HEK293 (cell line): ENCODE results near the gene PERM1.

Experiments
- FEZF1 ChIP-seq: fragments of 450-650 bp; formaldehyde crosslinking; IDR thresholded peaks from 2 replicates; pipeline ENCODE4 v1.5.1; 2016; ENCODE audit warnings: missing biosample characterization, missing genetic modification characterization
- GFI1B ChIP-seq: fragments of 450-650 bp; formaldehyde crosslinking; IDR thresholded peaks from 2 replicates; pipeline ENCODE4 v1.5.1; 2016; ENCODE audit warnings: missing biosample characterization, missing genetic modification characterization
- GLIS1 ChIP-seq: fragments of 450-650 bp; formaldehyde crosslinking; IDR thresholded peaks from 2 replicates; pipeline ENCODE4 v1.5.1; 2016; ENCODE audit warnings: missing biosample characterization, missing genetic modification characterization
- KLF9 ChIP-seq: fragments of 450-650 bp; formaldehyde crosslinking; IDR thresholded peaks from 2 replicates; pipeline ENCODE4 v1.5.1; 2016; ENCODE audit warnings: missing biosample characterization, missing genetic modification characterization, low read depth
- PATZ1 ChIP-seq: fragments of 450-650 bp; formaldehyde crosslinking; IDR thresholded peaks from 2 replicates; pipeline ENCODE4 v1.5.1; 2016; ENCODE audit warnings: missing biosample characterization, missing genetic modification characterization
- PBX3 ChIP-seq: sonication (generic); formaldehyde crosslinking; IDR thresholded peaks from 2 replicates; pipeline ENCODE4 v1.8.1; 2022; ENCODE audit warnings: mild to moderate bottlenecking, moderate library complexity, missing genetic modification reagents
- SCRT2 ChIP-seq: fragments of 450-650 bp; formaldehyde crosslinking; IDR thresholded peaks from 2 replicates; pipeline ENCODE4 v1.5.1; 2016; ENCODE audit warnings: missing biosample characterization, missing genetic modification characterization
- TCF7L2 ChIP-seq: IDR thresholded peaks from 2 replicates; pipeline ENCODE4 v1.6.1; 2011; ENCODE audit warnings: low read depth, mild to moderate bottlenecking, inconsistent platforms, low read length, moderate library complexity, borderline replicate concordance
- WT1 ChIP-seq: fragments of 450-650 bp; formaldehyde crosslinking; IDR thresholded peaks from 2 replicates; pipeline ENCODE4 v1.5.1; 2016; ENCODE audit warnings: missing biosample characterization, missing genetic modification characterization
- ZBTB10 ChIP-seq: fragments of 450-650 bp; formaldehyde crosslinking; IDR thresholded peaks from 2 replicates; pipeline ENCODE4 v1.5.1; 2016; ENCODE audit warnings: missing biosample characterization, missing genetic modification characterization
- ZNF19 ChIP-seq: fragments of 450-650 bp; formaldehyde crosslinking; IDR thresholded peaks from 2 replicates; pipeline ENCODE4; 2016; ENCODE audit warnings: missing biosample characterization, missing genetic modification characterization, low read depth
- ZNF2 ChIP-seq: fragments of 450-650 bp; formaldehyde crosslinking; IDR thresholded peaks from 2 replicates; pipeline ENCODE4 v1.5.1; 2016; ENCODE audit warnings: missing biosample characterization, missing genetic modification characterization
- ZNF214 ChIP-seq: fragments of 450-650 bp; formaldehyde crosslinking; IDR thresholded peaks from 2 replicates; pipeline ENCODE4 v1.5.1; 2017; ENCODE audit warnings: missing biosample characterization, mild to moderate bottlenecking, missing genetic modification characterization, borderline replicate concordance
- ZNF239 ChIP-seq: fragments of 450-650 bp; formaldehyde crosslinking; IDR thresholded peaks from 2 replicates; pipeline ENCODE4 v1.5.1; 2016; ENCODE audit warnings: missing biosample characterization, missing genetic modification characterization
- ZNF341 ChIP-seq: fragments of 450-650 bp; formaldehyde crosslinking; IDR thresholded peaks from 2 replicates; pipeline ENCODE4; 2016; ENCODE audit warnings: low read depth, missing biosample characterization, missing genetic modification characterization
- ZNF501 ChIP-seq: fragments of 450-650 bp; formaldehyde crosslinking; IDR thresholded peaks from 2 replicates; pipeline ENCODE4 v1.5.1; 2016; ENCODE audit warnings: missing biosample characterization, missing genetic modification characterization
- ZNF510 ChIP-seq: fragments of 450-650 bp; formaldehyde crosslinking; IDR thresholded peaks from 2 replicates; pipeline ENCODE4 v1.5.1; 2018; ENCODE audit warnings: mild to moderate bottlenecking, missing genetic modification characterization, missing biosample characterization; ENCODE audit not compliant: insufficient replicate concordance
- ZNF596 ChIP-seq: fragments of 450-650 bp; IDR thresholded peaks from 2 replicates; pipeline ENCODE4 v1.5.0; 2018; ENCODE audit warnings: missing biosample characterization, mild to moderate bottlenecking, missing genetic modification characterization, moderate library complexity
- ZNF792 ChIP-seq: fragments of 450-650 bp; formaldehyde crosslinking; IDR thresholded peaks from 2 replicates; pipeline ENCODE4 v1.5.1; 2016; ENCODE audit warnings: missing biosample characterization, missing genetic modification characterization
- ZSCAN5A ChIP-seq: fragments of 450-650 bp; formaldehyde crosslinking; IDR thresholded peaks from 2 replicates; pipeline ENCODE4 v1.5.1; 2016; ENCODE audit warnings: missing biosample characterization, missing genetic modification characterization
- TF ChIP-seq, protein P1 (sequence below): fragments of 450-650 bp; formaldehyde crosslinking; IDR thresholded peaks from 2 replicates; pipeline ENCODE4 v1.5.1; 2017; ENCODE audit warnings: missing biosample characterization, missing genetic modification characterization
- TF ChIP-seq, protein P2 (sequence below): fragments of 450-650 bp; formaldehyde crosslinking; IDR thresholded peaks from 2 replicates; pipeline ENCODE4 v1.5.1; 2016; ENCODE audit warnings: missing biosample characterization, missing genetic modification characterization, borderline replicate concordance
- TF ChIP-seq, protein P3 (sequence below): fragments of 450-650 bp; formaldehyde crosslinking; optimal IDR thresholded peaks from 2 replicates; pipeline ENCODE3; 2016; ENCODE audit warnings: missing biosample characterization, mild to moderate bottlenecking, missing genetic modification characterization

Gene PERM1

DNA sequence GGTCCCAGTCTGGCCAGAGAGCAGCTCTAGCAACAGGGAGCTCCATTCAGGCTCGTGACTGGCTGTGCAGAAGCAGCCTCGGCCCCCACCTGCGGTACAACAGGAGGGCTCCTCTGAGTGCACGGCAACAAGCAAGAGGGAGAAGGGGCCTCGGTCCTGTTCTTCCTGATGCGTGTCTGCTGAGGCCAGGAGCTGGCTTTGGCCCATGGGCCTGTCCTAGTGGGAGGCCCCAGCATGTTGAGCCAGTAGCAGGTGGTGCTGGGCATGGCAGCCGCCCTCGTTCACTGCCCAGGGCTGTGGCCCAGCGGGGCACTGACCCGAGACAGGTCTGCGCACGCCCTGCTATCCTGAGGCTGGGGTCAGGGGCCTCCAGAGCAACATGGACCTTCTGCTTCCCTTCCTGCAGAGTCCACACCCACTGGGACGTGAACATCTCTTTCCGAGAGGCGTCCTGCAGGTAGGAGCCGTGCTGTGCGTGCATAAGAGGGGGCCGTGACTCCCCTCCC lies 51.2 kb downstream of the PERM1 start (continued):
- TF ChIP-seq ZNF239 (no peak), ZNF510 (no peak), ZNF501 (tag by site-specific recombination) (no peak), ZBTB10 (tag by site-specific recombination) (no peak), PATZ1 (peak; percentile 43; the same call in 1 of the 2 replicates), FEZF1 (tag by site-specific recombination) (no peak), SCRT2 (tag by site-specific recombination) (peak; percentile 87), TCF7L2 (no peak), KLF9 (tag by site-specific recombination) (no peak), ZNF341 (peak; percentile 55; the same call in 1 of the 2 replicates), ZSCAN5A (tag by site-specific recombination) (no peak), PBX3 (CRISPR knock-in tag) (no peak), ZNF19 (no peak), WT1 (no peak), ZNF792 (tag by site-specific recombination) (no peak), GLIS1 (tag by site-specific recombination) (no peak; the same call in 1 of the 2 replicates), ZNF596 (tag by site-specific recombination) (no peak), ZNF2 (tag by site-specific recombination) (peak; percentile 32; the same call in 1 of the 2 replicates), ZNF214 (tag by site-specific recombination) (no peak), GFI1B (no peak)
- TF ChIP-seq, protein P1, sequence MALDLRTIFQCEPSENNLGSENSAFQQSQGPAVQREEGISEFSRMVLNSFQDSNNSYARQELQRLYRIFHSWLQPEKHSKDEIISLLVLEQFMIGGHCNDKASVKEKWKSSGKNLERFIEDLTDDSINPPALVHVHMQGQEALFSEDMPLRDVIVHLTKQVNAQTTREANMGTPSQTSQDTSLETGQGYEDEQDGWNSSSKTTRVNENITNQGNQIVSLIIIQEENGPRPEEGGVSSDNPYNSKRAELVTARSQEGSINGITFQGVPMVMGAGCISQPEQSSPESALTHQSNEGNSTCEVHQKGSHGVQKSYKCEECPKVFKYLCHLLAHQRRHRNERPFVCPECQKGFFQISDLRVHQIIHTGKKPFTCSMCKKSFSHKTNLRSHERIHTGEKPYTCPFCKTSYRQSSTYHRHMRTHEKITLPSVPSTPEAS = no peak
- TF ChIP-seq, protein P2, sequence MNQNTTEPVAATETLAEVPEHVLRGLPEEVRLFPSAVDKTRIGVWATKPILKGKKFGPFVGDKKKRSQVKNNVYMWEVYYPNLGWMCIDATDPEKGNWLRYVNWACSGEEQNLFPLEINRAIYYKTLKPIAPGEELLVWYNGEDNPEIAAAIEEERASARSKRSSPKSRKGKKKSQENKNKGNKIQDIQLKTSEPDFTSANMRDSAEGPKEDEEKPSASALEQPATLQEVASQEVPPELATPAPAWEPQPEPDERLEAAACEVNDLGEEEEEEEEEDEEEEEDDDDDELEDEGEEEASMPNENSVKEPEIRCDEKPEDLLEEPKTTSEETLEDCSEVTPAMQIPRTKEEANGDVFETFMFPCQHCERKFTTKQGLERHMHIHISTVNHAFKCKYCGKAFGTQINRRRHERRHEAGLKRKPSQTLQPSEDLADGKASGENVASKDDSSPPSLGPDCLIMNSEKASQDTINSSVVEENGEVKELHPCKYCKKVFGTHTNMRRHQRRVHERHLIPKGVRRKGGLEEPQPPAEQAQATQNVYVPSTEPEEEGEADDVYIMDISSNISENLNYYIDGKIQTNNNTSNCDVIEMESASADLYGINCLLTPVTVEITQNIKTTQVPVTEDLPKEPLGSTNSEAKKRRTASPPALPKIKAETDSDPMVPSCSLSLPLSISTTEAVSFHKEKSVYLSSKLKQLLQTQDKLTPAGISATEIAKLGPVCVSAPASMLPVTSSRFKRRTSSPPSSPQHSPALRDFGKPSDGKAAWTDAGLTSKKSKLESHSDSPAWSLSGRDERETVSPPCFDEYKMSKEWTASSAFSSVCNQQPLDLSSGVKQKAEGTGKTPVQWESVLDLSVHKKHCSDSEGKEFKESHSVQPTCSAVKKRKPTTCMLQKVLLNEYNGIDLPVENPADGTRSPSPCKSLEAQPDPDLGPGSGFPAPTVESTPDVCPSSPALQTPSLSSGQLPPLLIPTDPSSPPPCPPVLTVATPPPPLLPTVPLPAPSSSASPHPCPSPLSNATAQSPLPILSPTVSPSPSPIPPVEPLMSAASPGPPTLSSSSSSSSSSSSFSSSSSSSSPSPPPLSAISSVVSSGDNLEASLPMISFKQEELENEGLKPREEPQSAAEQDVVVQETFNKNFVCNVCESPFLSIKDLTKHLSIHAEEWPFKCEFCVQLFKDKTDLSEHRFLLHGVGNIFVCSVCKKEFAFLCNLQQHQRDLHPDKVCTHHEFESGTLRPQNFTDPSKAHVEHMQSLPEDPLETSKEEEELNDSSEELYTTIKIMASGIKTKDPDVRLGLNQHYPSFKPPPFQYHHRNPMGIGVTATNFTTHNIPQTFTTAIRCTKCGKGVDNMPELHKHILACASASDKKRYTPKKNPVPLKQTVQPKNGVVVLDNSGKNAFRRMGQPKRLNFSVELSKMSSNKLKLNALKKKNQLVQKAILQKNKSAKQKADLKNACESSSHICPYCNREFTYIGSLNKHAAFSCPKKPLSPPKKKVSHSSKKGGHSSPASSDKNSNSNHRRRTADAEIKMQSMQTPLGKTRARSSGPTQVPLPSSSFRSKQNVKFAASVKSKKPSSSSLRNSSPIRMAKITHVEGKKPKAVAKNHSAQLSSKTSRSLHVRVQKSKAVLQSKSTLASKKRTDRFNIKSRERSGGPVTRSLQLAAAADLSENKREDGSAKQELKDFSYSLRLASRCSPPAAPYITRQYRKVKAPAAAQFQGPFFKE (tag by site-specific recombination) = no peak
- TF ChIP-seq, protein P3, sequence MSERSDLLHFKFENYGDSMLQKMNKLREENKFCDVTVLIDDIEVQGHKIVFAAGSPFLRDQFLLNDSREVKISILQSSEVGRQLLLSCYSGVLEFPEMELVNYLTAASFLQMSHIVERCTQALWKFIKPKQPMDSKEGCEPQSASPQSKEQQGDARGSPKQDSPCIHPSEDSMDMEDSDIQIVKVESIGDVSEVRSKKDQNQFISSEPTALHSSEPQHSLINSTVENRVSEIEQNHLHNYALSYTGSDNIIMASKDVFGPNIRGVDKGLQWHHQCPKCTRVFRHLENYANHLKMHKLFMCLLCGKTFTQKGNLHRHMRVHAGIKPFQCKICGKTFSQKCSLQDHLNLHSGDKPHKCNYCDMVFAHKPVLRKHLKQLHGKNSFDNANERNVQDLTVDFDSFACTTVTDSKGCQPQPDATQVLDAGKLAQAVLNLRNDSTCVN = peak; percentile 7
